DMS 273 (cell line): ENCODE results near the gene SMARCA4.

Experiments
- DNase-seq: peaks from one replicate; lab custom pipeline; 2025; ENCODE audit not compliant: unreplicated experiment; lab: John Stamatoyannopoulos, UW

Gene SMARCA4

DNA sequence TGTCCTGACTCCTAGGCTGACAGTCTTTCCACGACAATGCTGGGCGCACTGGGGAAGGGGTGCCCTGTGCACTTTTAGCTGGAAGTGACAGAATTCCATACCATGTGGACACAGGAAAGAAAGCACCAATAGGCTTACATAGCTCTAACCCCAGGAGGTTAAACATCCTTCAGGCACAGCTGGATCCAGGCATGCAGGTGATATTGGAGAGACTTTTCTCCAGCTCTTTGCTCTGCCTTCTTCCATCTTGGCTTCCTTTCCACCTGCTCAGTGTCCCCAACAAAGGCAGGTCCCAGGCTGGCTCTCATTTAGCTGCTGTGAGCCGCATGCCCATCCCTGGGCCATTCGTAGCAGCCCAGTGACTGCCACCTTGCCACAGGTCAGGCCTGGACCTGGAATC, 67.3 kb downstream of the SMARCA4 start:
- DNase-seq, result no peak

DNA sequence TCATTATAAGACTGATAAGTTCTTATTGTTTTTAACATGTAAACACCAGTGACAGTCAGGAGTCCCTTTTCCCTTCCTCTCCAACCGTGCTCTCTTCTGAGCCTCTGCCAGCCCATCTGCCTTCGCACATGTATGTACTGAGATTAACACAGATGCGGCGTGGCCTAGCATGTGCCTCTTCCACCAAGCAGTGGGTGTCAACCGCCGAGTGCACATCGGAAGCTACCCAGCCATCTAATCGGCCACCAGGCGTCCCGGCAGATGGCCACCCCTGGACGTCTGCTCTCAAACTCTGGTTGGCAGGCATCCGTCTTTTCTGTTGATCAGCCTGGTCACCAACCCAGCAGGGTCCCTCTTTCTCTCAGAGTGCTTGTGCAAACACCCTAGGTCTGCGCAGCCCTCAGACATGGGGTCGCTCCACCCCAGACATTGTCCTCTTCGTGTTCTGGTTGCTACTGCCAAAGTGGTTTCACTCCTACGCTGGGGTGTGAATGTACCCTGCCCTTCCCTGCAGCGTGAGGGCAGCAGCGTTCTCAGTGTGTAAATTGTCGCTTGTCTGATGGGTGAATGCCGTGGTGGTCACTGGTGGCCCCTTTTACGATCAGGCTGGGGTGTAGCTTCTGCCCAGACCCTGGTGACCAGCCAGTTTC, 70.7 kb downstream of the SMARCA4 start:
- DNase-seq, result peak; percentile 47

- DNase-seq, result no peak
Measured at GRCh38 chr19:11033251-11033650, 72.4 kb downstream of the SMARCA4 start.

- DNase-seq, result no peak
Measured at GRCh38 chr19:11033763-11034162, 72.9 kb downstream of the SMARCA4 start.

- no peak for DNase-seq
Measured at GRCh38 chr19:11034449-11035213, 73.8 kb downstream of the SMARCA4 start.

DNA sequence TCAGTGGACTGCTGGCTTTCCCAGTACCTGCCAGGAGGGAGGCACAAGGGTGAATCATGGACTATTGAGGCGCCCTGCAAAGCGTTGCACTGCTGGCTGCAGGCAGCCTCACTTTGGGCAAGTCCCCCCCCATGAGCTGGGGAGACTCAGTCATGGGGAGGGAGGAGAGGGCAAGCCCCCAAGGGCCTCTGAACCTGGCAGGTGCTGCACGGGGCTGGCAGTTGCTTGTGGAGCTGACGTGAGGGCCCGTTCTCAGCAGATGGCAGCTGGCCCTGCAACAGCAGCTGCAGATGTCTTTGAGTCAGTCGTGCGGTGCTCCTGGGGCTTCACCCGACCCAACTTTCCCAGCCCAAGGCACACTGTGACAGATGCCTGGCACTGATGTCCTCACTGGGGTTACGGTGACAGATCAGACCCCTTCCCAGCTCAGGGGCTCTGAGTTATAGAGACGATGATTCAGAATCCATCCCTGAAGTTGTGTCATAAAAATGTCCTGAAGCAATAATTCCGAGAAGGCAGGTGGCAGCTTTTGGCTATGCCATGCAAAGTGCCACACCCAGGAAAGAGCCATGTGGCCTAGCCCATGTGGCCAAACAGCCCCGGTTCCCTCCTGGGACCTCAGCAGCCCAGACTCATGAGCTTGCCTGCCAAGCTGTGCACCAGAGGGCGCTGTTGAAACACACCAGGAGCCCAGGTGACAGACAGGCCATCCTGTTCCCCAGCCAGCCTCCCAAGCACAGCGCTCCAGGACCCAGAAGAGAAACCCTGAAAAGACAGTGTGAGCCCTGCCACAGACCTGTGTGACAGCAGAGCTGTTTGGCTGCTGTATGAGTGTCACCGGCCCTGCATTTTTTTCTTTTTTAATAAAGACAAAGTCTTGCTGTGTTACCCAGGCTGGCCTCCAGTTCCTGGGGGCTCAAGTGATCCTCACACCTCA, 74.9 kb downstream of the SMARCA4 start:
- DNase-seq, result peak; percentile 99

DNA sequence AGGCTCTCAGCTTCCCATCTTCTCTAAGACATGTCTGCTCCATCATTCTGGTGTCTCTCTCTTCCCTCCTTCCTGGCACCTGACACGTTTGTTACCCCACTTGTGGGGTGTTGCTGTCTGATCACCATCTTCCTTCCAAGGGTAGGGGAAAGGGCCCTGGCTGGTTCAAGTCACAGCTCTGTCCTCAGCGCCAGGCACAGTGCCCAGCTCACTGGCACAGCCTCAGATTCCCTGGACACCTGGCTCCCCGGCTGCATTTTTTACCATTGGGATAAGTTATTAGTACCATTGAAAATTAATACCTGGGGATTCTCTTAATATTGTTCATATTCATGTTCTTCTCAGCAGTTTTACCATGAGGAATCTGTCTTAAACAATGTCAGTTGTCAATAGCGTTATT, 77.7 kb downstream of the SMARCA4 start:
- no peak for DNase-seq

DNA sequence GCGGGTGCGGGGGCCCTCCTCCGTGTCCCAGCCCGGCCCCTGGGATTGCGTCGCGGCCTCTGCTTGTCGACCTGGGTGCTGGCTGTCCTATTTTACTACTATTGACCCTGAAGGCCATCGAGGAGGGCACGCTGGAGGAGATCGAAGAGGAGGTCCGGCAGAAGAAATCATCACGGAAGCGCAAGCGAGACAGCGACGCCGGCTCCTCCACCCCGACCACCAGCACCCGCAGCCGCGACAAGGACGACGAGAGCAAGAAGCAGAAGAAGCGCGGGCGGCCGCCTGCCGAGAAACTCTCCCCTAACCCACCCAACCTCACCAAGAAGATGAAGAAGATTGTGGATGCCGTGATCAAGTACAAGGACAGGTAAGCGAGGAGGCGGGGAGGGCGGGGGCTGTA, 80.4 kb downstream of the SMARCA4 start:
- no peak for DNase-seq

DNA sequence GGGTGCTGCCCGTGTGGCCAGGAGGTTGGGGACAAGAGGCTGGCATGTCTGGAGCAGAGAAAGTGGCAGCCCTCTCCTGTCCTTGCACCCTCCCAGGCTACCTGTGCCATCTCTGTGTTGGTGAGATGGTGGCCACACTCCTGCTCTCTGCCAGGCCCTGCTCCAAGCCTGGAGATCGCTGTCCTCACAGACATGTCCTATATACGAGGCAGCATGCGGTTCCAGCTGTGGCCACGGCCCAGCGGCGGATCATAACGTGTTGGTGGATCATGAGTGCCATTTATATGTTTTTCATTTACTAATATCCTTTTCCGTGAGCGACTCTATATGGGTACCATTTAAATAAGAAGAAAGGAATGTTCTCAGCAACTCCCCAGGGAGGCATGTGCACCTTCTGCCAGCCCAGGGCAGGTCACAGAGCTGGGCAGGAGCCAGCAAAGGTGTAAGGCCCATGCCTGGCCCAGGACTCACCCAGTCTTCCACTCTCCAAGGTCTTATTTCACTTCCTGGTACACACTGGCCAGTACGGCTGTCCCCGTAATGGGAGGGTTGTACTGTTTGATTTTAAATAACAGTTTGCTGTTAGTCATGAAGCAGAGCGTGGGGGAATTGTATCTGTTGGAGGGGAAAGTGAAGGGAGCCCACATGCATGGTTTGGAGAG, 81.3 kb downstream of the SMARCA4 start:
- no peak for DNase-seq

DNA sequence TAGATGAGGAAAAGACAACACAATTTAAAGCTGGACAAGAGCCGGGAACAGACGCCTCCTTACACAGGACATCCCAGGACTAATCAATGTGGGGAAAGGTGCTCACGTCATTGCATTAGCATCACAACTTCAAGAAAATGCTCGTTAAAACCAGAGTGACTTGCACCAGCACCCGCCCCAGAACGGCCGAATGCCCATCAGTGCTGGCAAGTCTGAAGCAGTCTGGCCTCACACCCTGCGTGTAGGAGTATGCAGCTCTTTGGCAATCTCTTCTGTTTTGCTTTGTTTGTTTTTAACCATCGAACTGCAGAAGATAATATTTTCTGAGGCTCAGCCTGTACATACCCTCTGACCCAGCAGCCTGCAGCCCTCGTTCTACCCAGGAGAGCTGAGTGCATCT, 83.6 kb downstream of the SMARCA4 start:
- no peak for DNase-seq

DNA sequence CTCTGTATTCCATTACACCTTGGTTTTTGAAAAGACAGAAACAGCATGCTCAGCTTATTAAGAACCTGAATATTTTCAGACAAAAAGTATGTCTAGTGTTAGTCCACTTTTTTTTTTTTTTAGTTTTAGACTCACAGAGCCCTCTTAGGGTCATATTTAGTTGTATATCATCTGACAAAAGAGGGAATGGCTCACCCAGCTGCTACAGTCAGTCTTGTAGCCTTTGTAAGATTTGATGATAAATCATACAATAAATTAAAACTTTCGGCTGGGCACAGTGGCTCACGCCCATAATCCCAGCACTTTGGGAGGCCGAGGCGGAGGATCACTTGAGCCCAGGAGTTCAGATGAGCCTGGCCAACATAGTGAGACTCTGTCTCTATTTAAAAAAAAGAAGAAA, 84.7 kb downstream of the SMARCA4 start:
- no peak for DNase-seq

DNA sequence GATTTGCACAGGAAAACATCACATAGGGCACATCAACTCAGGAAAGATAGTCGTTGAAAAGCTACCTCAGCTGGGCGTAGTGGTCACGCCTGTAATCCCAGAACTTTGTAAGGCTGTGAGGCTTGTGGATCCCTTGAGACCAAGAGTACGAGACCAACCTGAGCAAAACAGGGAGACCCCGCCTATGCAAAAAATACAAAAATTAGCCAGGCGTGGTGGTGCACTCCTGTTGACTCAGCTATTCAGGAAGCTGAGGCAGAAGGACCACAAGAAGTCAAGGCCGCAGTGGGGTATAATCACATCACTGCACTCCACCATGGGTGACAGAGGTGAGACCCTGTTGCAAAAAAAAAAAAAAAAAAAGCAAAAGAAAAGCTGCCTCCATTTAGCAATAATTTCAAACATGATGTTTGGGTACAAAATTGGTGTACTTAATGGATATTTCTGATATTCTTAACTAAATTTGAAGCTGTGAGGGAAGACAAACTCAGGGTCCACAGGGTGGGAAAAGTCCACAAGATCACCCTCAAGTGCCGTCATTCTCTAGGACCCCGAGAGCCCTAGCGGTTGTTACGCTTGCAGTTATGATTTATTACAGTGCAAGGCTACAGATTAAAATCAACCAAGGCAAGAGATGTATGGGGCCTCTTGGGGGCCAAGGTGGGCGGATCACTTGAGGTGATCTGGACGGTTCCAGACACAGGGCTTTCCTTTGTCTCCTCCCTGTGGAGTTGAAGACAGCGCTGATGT, 86.0 kb downstream of the SMARCA4 start:
- no peak for DNase-seq

GRCh38 chr19:11047866-11048265, 87.0 kb downstream of the SMARCA4 start:
- no peak for DNase-seq

DNA sequence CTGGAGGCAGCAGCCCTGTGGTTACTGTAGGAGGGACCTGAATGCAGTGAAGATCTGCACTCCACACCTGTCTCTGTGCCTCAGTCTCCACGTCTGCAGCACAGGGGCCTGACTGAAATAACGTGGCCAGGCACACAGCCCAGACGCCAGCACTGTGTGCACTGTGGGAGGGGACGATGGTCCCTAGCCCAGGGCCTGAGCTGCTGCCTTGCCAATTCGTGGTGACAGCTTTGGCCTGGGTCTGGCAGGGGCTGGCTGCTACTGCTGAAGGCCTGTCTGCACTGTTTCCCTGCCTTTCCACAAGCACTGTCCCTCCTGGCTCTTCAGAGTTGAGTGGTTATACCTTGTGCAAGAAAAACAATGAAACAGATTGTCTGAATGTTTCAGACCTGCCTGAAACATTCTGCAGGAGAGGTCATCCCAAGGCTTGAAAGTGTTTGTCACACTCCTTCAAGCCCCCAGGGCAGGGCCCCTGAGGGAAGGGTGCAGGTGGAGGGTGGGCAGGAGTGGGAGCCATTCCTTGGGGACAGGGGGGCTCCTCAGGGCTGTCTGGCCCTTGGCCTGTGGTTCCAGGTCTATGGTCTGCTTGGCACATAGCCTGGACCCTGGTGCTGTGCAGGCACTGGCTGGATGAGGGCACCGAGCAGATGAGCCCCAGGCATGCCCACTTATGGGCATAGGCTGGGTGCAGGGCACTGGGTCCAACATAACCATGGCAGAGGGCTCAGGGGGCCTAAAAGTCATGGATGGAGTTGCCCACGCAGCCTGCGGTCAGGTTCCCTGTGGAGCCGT, 89.7 kb downstream of the SMARCA4 start:
- DNase-seq, result no peak

DNA sequence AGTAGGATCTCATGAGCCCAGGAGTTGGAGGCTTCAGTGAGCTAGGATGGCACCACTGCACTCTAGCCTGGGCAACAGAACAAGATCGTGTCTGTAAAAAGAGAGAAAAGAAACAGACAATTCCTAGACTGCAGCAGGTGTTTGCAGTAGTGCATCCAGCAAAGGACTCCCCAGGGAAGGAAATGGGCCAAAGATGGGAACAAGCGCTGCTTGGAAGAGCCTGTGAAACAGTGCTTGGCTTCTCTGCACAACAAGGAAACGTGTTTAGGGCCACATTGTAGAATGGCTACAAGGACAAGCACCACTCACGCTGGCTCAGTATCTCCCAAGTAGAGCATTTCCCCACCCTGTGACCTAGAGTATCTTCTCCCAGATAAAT, 93.0 kb downstream of the SMARCA4 start:
- no peak for DNase-seq

- DNase-seq, result no peak
Measured at GRCh38 chr19:11054200-11054599, 93.4 kb downstream of the SMARCA4 start.

GRCh38 chr19:11054628-11055027, 93.8 kb downstream of the SMARCA4 start:
- DNase-seq, result no peak

- no peak for DNase-seq
Measured at GRCh38 chr19:11058246-11059030, 97.6 kb downstream of the SMARCA4 start.
